ENCODE results near the gene SH3BP4.

The SH3BP4 gene

DNA sequence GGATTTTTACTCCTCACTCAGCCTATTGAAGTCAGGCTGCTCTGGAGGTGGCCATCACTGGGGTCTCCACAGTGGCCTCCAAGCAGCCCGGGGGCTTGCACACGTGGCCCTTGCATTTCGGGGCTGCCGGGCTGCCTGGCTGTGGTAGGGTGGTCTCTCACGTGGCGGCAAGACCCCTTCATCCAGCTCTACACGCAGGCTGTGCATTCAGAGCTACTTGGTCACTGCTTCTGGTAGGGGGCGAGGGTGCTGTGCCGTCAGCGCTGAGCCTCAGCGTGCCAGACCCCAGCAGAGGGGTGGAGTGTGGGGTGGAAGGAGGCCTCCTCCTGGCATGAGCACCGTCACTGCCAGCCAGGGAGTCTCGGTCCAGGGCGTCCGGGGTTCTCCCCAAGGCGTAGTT is 80.6 kb downstream of the SH3BP4 start:
- no peak for FAIRE-seq
- no peak for DNase-seq (ENCODE audit: insufficient read length, low spot score)

DNA sequence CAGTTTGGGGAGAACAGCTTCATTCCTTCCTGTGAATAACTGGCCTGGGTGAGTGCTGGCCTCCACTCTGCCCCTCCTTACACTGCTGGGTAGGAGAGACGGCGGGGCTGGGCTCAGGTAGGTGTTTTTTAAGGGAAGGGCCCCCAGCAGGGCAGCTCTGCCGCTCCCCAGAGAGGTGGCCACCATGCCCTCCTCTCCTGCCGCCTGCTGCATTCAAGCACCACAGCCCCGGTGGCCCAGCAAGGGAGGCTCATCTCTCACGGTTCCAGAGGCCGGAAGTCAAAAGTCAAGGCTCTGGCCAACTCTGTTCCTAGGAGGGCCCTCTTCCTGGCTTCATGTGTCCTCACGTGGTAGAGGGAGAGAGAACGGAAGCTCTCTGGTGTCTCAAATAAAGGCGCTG is 81.1 kb downstream of the SH3BP4 start:
- FAIRE-seq (no peak), DNase-seq (ENCODE audit: insufficient read length, low spot score) (no peak)

- DNase-seq (ENCODE audit: insufficient read length, low spot score) (no peak), FAIRE-seq (no peak)
These were observed 82.7 kb downstream of the SH3BP4 start for GRCh38 chr2:235034265-235035118.

DNA sequence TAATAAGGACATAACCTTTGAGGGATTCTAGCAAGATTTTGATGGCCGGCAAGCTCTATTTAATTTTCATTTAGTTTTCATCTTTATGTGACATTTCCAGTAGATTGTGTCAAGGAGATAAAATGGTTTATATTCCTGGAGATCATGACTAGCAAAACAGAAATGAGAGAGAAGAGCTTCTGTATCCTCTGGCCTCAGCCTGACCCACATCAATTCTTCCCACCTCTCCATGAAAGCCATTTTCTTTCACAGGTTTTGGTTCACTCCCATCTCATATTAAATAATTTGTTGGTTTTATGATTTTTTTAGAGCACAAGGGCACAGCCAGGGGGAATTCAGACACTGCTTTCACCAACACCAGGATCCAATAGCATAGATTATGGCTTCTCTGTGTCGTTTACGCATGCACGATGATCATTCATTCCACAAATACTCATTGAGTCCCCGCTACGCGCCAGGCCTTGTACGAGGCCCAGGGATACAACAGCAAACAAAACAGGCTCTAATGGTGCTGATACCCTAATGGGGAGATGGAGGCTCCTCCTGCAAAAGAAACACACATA is 85.9 kb downstream of the SH3BP4 start:
- DNase-seq (ENCODE audit: insufficient read length, low spot score) = no peak
- FAIRE-seq = no peak

DNA sequence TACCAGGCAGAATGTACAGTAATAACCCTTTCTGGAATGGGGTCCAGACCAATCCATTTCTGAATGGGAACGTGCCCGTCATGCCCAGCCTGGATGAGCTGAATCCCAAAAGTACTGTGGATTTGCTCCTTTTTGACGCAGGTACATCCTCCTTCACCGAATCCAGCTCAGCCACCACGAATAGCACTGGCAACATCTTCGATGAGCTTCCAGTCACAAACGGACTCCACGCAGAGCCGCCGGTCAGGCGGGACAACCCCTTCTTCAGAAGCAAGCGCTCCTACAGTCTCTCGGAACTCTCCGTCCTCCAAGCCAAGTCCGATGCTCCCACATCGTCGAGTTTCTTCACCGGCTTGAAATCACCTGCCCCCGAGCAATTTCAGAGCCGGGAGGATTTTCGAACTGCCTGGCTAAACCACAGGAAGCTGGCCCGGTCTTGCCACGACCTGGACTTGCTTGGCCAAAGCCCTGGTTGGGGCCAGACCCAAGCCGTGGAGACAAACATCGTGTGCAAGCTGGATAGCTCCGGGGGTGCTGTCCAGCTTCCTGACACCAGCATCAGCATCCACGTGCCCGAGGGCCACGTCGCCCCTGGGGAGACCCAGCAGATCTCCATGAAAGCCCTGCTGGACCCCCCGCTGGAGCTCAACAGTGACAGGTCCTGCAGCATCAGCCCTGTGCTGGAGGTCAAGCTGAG is 89.6 kb downstream of the SH3BP4 start:
- FAIRE-seq = no peak
- DNase-seq (ENCODE audit: insufficient read length, low spot score) = no peak

GRCh38 chr2:235041918-235042575 is 90.2 kb downstream of the SH3BP4 start:
- FAIRE-seq = no peak
- no peak for DNase-seq (ENCODE audit: insufficient read length, low spot score)

- DNase-seq (ENCODE audit: insufficient read length, low spot score) (no peak), FAIRE-seq (no peak)
These were observed 91.0 kb downstream of the SH3BP4 start for GRCh38 chr2:235042576-235043515.

GRCh38 chr2:235043762-235044500 is 92.1 kb downstream of the SH3BP4 start:
- no peak for DNase-seq (ENCODE audit: insufficient read length, low spot score)

GRCh38 chr2:235044501-235045271 is 92.9 kb downstream of the SH3BP4 start:
- FAIRE-seq = no peak
- DNase-seq (ENCODE audit: insufficient read length, low spot score) = no peak

More at GRCh38 chr2:235043762-235044500, 92.1 kb downstream of the SH3BP4 start:
- FAIRE-seq = no peak

DNA sequence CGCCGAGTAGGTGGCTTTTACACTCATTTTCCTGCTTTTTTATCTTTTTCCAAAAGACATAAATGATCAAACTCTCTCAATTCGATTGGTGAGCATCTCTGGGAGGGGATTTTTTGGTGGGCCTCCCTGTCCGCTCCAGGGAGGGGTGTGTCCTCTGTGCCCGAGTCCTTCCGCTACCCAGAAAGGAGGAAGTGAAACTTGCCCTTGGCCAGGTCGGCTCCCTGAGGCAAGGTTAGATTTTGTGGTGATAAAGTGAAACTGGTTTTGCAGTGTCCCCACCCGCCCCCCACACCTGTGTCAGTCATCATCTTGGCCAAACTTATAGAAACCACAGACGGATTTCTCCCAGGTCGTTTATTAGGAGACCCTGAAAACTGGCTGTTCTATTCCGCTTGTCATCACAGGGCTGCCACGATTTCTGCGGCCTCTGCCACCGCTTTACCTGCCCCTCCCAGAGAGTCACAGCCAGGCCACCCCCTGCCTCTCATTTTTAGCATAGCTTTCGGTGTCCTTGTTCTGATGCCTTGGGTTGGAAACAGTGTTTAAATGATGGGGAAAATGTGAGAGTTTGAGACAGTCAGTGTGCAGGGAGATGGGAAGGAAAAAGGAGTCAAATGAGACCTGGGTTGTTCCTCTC is 93.6 kb downstream of the SH3BP4 start:
- no peak for DNase-seq (ENCODE audit: insufficient read length, low spot score)
- FAIRE-seq = no peak

GRCh38 chr2:235045973-235046343 is 94.1 kb downstream of the SH3BP4 start:
- DNase-seq (ENCODE audit: insufficient read length, low spot score) = no peak

GRCh38 chr2:235046589-235046988 is 94.8 kb downstream of the SH3BP4 start:
- DNase-seq (ENCODE audit: insufficient read length, low spot score) (no peak), FAIRE-seq (no peak)

More at GRCh38 chr2:235045973-235046343, 94.1 kb downstream of the SH3BP4 start:
- FAIRE-seq = no peak

DNA sequence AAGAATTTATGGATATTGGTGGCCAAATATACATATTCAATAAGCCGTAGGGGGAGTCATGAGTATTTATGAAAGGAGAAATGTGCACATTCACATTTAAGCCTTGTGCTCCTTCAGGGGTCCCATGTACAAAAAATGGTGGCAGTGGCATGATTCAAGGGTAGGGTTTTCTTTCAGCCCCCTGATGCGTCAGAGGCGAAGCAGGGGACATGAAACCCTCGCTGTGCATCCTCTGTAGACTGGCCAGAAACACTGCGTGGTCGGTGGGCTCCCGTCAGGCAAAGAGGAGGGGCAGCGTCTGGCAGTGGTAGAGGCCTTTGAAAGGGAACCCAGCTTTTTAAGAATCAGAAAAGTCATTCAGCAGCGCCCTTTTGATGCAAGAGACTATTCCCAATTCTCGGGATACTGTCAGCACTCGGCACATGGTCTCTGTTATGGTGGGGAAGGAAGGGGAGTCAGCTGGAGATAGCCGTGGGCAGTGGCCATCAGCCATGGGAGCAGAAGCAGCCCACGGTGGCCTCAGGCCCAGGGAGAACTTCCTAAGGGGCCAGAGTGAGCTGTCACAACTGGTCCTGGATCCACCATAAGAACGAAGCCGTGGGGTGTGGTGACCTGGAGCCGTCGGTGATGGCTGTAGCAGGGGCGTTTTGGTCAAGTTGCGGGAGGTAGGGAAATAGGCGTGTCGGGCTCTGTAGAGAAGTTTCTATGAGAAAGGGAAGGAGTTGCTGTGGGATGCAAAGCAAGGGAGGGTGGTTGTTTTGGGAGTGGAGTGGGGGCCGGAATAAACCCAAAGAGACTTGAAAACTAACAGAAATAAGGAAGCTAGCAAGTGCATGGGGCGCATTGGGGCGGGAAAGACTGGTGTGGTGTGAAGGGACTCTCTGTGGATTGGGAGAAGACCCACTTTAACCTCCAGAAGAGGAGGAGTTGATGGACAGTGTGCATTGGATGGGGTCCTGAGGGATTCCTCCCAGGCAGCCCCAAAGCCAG is 95.6 kb downstream of the SH3BP4 start:
- no peak for FAIRE-seq
- DNase-seq (ENCODE audit: insufficient read length, low spot score) = no peak

- no peak for FAIRE-seq
- no peak for DNase-seq (ENCODE audit: insufficient read length, low spot score)
These were observed 96.7 kb downstream of the SH3BP4 start for GRCh38 chr2:235048549-235048948.

GRCh38 chr2:235049069-235049468 is 97.3 kb downstream of the SH3BP4 start:
- no peak for FAIRE-seq
- DNase-seq (ENCODE audit: insufficient read length, low spot score) = no peak

- FAIRE-seq (no peak), DNase-seq (ENCODE audit: insufficient read length, low spot score) (no peak)
These were observed 97.9 kb downstream of the SH3BP4 start for GRCh38 chr2:235049719-235050118.

GRCh38 chr2:235050980-235051351 is 99.1 kb downstream of the SH3BP4 start:
- peak; percentile 40 for DNase-seq (ENCODE audit: insufficient read length, low spot score)
- no peak for FAIRE-seq
